HCEC 1CT (cell line): Measurements from ENCODE around the gene B3GNT3.

Experiments
- DNase-seq: peaks from one replicate; pipeline ENCODE4 v3.0.0-alpha.2; 2017

Gene B3GNT3

GRCh38 chr19:17861542-17862402 lies 66.8 kb downstream of the B3GNT3 start:
- no peak for DNase-seq

- DNase-seq, result no peak
These were observed 68.0 kb downstream of the B3GNT3 start for GRCh38 chr19:17862711-17863519.
